Measurements from ENCODE around the gene SIL1. TPM values are rescaled to one million over a fixed set of nuclear protein-coding genes. Genes with fewer than 3 reads are reported as not detected.

Gene SIL1
- total and polyA plus RNA-seq, 9 of the 15 experiments (the other 6 are each of a cell fraction or from before 2014, with no cell fraction given): 1.3 to 30.5 (median 18.1) TPM

- TF ChIP-seq THRA (IDR thresholded peaks at IDR 0.05): no peak
- no peak for TF ChIP-seq PCBP1 (IDR thresholded peaks at IDR 0.05; ENCODE audit: low read depth, low read length, poor library complexity, severe bottlenecking)
- TF ChIP-seq FOXP4 (CRISPR knock-in tag; IDR thresholded peaks at IDR 0.05; ENCODE audit: borderline replicate concordance): no peak
- TF ChIP-seq ZNF699 (CRISPR knock-in tag; IDR thresholded peaks at IDR 0.05; ENCODE audit: insufficient replicate concordance): no peak
- peak in 1 of 2 experiments; percentile 53; a peak in 3 of 4 replicates for TF ChIP-seq MNT (conservative IDR thresholded peaks at IDR 0.05)
- TF ChIP-seq GTF2B (IDR thresholded peaks at IDR 0.05; ENCODE audit: extremely low read depth, insufficient read length): no peak
- no peak for TF ChIP-seq POLR3G (IDR thresholded peaks at IDR 0.05; ENCODE audit: extremely low read depth, insufficient read length, insufficient replicate concordance)
- TF ChIP-seq RUNX1 (IDR thresholded peaks at IDR 0.05; ENCODE audit: low read depth): no peak; the same call in 1 of the 2 replicates
- TF ChIP-seq CREB5 (CRISPR knock-in tag; IDR thresholded peaks at IDR 0.05): no peak
- peak; percentile 70; the same call in 1 of the 2 replicates for TF ChIP-seq TARDBP (IDR thresholded peaks at IDR 0.05)
- TF ChIP-seq ZBTB5 (IDR thresholded peaks at IDR 0.05): no peak
- no peak for TF ChIP-seq ATF1 (CRISPR knock-in tag; IDR thresholded peaks at IDR 0.05)
- peak; percentile 81 for TF ChIP-seq ATF1 (tag; IDR thresholded peaks at IDR 0.05)
- TF ChIP-seq OTX1 (CRISPR knock-in tag; IDR thresholded peaks at IDR 0.05): no peak
- no peak for TF ChIP-seq ETS2 (tag; IDR thresholded peaks at IDR 0.05; ENCODE audit: borderline replicate concordance, poor library complexity, severe bottlenecking)
- TF ChIP-seq EP400 (IDR thresholded peaks at IDR 0.05): peak; percentile 80
- TF ChIP-seq ZNF76 (CRISPR knock-in tag; IDR thresholded peaks at IDR 0.05; ENCODE audit: borderline replicate concordance): peak; percentile 73; the same call in 1 of the 2 replicates
Observed at GRCh38 chr5:139197710-139198669, at the start of gene SIL1 (continued).
